HG03280 (cell line): ENCODE results near the gene CARMIL3.
A peak's percentile ranks its signal among the peaks of the same experiment; 100 is the strongest.
"Not testable (repeated sequence)": the region's sequence is repeated elsewhere in the genome, so short reads cannot be mapped to it uniquely, and the experiment has no call there.

Source experiments
- ATAC-seq: cut with Tn5 transposase; IDR thresholded peaks from one replicate; pipeline ENCODE4 v1.9.1; 2021; ENCODE audit warnings: mild to moderate bottlenecking, moderate library complexity; ENCODE audit not compliant: unreplicated experiment

The CARMIL3 gene

GRCh38 chr14:24051789-24052655 is at the start of gene CARMIL3:
CARMIL3 (plus strand) TSS chr14:24052009; CDS start chr14:24052154, 145 bp downstream.
- peak; percentile 79 for ATAC-seq

GRCh38 chr14:24006471-24006816 is 45.4 kb upstream of the CARMIL3 start:
- ATAC-seq = not testable (repeated sequence)

- peak; percentile 89 for ATAC-seq
These were observed 44.8 kb upstream of the CARMIL3 start for GRCh38 chr14:24006817-24007652.

GRCh38 chr14:24011051-24011450 is 40.8 kb upstream of the CARMIL3 start:
- ATAC-seq = no peak

- not testable (repeated sequence) for ATAC-seq
These were observed 39.0 kb upstream of the CARMIL3 start for GRCh38 chr14:24012726-24013273.

- no peak for ATAC-seq
These were observed 37.9 kb upstream of the CARMIL3 start for GRCh38 chr14:24013654-24014514.

- not testable (repeated sequence) for ATAC-seq
These were observed 36.1 kb upstream of the CARMIL3 start for GRCh38 chr14:24015745-24016144.

GRCh38 chr14:24018978-24019377 is 32.8 kb upstream of the CARMIL3 start:
- ATAC-seq = not testable (repeated sequence)

- not testable (repeated sequence) for ATAC-seq
These were observed 31.9 kb upstream of the CARMIL3 start for GRCh38 chr14:24019944-24020343.

GRCh38 chr14:24020520-24020919 is 31.3 kb upstream of the CARMIL3 start:
- ATAC-seq = not testable (repeated sequence)

- ATAC-seq = not testable (repeated sequence)
These were observed 26.8 kb upstream of the CARMIL3 start for GRCh38 chr14:24024939-24025418.

GRCh38 chr14:24029687-24030086 is 22.1 kb upstream of the CARMIL3 start:
- ATAC-seq = not testable (repeated sequence)

GRCh38 chr14:24031331-24031730 is 20.5 kb upstream of the CARMIL3 start:
- not testable (repeated sequence) for ATAC-seq

GRCh38 chr14:24032727-24033418 is 18.9 kb upstream of the CARMIL3 start:
- ATAC-seq = no peak

GRCh38 chr14:24035769-24036168 is 16.0 kb upstream of the CARMIL3 start:
- ATAC-seq = not testable (repeated sequence)

GRCh38 chr14:24036169-24036962 is 15.4 kb upstream of the CARMIL3 start:
- no peak for ATAC-seq

GRCh38 chr14:24036963-24037657 is 14.7 kb upstream of the CARMIL3 start:
- ATAC-seq = not testable (repeated sequence)

- ATAC-seq = no peak
These were observed 14.2 kb upstream of the CARMIL3 start for GRCh38 chr14:24037658-24038037.
